NOMO-1 treated with dmso at 0.1 percent for 144 hours (cell line): ENCODE results near the gene CDC27.
A peak's percentile ranks its signal among the peaks of the same experiment; 100 is the strongest.
"Not testable (repeated sequence)": the region's sequence is repeated elsewhere in the genome, so short reads cannot be mapped to it uniquely, and the experiment has no call there.

Source experiments
- DNase-seq: peaks from one replicate; lab custom pipeline; 2025; ENCODE audit not compliant: unreplicated experiment; lab: John Stamatoyannopoulos, UW

The CDC27 gene

DNA sequence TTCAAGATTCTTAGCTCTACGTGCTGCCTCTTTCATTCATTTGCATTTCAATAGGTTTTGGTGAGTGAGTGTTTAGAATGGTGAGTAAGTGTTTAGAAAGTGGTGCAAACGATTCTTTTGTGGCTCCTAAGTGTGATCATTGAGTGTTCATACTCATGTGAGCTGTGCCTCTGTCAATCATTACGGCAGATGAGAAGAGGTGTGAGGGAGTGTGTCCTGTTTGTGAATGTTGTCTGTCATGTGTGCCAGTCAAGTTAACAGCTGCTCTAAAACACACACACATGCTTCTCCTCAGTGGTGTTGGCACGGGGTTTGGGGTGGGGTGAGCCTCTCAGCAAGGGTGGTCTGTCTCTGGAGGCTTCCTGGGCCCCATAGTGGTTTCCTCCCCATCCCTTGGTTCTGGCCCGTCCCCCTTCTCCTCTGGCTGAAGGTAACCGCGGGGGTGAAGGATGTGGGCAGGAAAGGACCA lies 31.5 kb upstream of the CDC27 start:
- DNase-seq: no peak

GRCh38 chr17:47219621-47220475 lies 30.8 kb upstream of the CDC27 start:
- no peak for DNase-seq

GRCh38 chr17:47218896-47219430 lies 29.9 kb upstream of the CDC27 start:
- no peak for DNase-seq

DNA sequence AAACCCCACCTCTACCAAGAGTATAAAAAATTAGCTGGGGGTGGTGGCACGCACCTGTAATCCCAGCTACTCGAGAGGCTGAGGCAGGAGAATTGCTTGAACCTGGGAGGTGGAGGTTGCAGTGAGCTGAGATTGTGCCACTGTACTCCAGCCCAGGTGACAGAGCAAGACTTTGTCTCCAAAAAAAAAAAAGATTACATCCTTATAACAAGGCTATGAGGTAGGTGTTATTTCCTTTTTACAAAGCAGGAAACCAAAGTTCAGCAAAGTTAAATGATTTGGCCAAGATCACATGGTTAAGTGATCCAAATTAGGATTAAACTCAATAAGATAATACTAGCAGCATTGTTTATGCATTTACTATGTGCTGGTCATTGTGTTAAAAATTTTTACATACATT lies 28.2 kb upstream of the CDC27 start:
- not testable (repeated sequence) for DNase-seq

DNA sequence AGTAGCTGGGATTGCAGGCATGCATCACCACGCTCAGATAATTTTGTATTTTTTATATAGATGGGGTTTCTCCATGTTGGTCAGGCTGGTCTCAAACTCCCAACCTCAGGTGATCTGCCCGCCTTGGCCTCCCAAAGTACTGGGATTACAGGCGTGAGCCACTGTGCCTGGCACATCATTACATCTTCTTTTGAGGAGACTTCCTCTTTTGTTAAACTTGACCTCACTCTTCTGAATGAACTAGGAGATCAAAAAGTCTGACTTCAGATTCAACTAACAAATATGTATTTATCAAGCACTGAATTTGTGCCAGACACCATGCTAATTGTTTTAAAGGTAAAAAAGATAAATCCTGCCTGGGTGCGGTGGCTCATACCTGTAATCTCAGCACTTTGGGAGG lies 27.7 kb upstream of the CDC27 start:
- DNase-seq: not testable (repeated sequence)

- DNase-seq: no peak
Measured at GRCh38 chr17:47214931-47215330, 25.8 kb upstream of the CDC27 start.

DNA sequence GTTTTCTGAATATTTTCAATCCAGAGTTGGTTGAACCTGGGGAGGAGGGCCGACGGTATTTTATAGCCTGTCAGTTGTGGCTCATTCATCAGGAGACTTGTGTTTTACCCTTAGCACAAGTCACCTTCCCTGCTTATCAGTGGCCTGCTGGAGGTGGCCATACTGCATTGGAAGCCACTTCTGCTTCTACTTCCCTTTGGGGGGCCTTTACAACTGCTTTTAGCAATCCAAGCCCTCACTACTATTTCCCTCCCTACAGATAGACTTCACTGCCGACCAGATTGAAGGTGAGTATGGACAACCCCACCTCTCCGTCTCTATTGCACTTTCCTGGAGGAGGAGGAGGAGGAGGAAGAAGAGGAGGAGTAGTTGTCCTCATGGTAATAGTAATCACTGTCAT lies 24.4 kb upstream of the CDC27 start:
- DNase-seq: no peak

DNA sequence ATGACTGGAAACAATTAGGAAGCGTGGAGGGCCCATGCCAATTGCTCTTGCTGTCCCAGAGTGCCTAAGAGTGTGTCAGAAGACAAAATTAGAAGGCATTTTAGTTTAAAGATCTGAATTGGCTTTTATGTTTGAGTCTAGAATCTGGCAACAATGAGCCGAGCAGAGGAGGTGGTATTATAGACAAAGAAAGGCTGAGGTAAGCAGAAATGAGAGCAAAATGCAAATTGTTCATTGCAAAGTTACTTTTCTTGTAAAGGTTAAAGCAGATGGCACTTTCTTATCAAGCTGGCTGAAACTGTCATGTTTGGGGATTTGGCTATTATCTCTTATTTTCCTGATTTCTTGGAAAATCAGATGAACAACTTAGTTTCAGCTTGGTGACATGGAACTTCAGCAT lies 23.4 kb upstream of the CDC27 start:
- DNase-seq: no peak

GRCh38 chr17:47210779-47211178 lies 21.7 kb upstream of the CDC27 start:
- DNase-seq: no peak

GRCh38 chr17:47210105-47210504 lies 21.0 kb upstream of the CDC27 start:
- DNase-seq: no peak

DNA sequence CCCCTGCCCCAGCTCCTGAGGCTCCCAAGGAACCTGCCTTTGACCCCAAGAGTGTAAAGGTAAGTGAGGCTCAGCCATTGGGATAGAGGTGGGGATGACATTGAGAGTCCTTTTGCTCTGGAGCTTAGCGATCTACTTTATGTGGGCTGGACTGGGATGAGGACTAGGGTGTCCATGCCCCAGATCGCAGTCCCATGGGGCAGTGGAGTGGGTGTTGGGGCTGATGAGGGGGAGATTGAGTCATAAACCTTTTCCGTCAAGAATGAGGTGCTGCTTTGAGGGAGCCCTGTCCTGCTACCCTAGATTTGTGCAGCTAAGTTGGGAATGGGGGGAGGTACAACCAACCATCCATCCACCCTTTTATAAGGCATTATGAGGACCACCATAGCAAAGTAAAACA lies 20.4 kb upstream of the CDC27 start:
- DNase-seq: no peak

DNA sequence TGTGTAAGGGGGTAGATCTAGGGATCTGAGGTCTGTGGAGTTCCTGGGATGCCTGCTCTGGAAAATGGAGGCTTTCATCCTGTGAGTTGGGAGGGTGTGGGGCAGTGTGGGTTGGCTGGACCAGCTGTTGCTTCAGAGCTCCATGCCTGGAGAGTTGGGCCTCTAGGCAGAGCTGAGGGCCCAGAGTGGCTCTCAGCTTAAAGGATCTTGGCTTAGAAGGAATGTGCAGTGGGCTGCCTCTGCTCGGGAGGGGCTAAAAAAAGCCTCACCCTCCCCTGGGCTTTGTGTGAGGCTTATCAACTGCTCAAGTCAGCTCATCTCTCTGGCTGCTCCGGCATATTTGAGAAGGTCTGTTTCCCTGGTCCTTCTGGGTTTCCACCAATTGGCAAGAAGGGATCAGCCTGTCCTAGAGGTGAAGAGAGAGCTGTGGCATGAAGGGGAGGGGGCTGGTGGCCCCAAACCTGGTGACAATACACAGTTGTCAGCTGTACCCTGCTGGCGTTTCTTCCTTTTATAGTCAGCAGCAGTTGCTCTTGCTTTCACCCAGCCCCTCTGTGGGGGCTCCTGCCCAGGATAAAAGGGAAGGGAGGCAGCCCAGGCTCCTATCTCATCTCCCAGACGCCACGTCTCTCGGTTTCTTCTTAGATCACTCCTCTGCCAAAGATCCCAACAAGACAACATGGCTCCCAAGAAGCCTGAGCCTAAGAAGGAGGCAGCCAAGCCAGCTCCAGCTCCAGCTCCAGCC lies 19.8 kb upstream of the CDC27 start, which contains the start of gene MYL4:
Gene MYL4, plus strand, starts transcription at position 605 of the 745 bp plus-strand sequence. Its CDS starts 75 bp downstream, at position 680.
- DNase-seq: no peak

DNA sequence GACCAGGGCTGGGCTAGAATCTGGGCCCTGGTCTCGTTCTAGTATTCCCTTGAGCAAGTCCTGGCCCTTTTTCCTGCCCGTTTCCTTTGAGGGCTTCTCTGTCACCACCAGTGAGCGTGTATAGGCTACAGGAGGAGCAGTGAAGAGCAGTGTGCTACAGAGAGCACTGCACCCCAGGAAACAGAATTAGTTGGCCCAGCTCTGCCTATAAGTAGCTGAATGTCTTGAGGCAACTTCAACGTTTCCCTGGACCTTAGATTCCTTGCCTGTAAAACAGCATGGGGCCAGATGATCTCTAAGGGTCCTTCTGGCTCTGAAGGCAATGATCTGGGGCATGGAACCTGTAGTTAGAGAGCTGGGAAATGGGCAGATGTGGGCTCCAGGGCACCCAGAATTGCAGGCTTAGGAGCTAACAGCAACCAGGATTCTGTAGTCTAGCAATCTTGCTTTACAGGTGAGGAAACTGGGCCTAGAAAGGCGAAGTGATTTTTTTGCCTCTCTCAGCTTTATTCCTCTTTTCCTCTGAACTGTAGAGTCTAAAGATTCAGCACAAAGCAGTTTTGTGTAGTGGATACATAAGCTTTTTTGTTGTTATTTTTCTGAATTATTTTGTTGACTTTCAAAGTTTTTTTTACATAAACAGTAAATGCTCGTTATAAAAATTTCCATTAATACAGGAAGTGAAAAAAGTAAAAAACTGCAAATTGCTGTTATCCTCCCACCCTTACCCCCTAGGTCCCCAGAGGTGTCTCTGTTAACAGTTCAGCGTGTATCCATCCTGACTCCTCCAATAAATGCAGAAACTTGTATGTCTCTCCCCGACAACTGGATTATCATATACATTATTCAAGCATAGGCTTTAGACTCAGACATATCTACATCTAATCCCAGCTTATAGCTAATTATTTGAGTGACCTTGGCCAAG lies 18.3 kb upstream of the CDC27 start:
- no peak for DNase-seq

GRCh38 chr17:47205419-47205963 lies 16.4 kb upstream of the CDC27 start:
- DNase-seq: no peak

DNA sequence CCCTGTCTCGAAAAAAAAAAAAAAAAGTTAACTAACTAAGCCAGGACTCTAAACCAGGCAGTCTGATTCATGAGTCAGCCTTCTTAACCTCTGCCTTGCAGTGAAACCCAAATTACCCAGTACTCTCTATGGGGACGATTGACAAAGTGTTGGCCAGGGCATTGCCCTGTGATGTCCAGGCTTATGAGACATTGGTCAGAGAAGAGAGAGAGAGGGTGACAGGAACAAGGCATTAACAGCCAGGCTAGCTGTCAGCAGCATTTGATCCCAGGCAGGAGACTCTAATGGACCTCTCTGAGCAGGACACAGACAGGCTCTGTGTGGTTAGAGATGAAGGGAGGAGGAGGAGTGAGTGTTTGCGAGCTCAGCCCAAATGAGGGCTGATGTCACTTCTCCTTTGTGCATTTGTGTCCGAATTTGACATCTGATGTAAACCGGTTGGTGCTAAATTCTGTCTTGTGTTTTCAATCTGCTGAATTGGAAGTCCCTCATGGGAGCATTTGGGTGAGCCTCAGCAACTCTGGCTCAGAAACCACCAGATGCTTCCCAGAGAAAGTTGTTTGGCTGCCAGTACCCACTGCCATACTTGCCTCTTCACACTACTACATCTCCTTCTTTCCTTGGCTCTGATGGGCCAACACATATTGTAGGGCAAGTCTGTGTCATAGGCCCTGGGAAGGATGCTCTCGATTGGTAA lies 15.8 kb upstream of the CDC27 start:
- DNase-seq: peak; percentile 5

DNA sequence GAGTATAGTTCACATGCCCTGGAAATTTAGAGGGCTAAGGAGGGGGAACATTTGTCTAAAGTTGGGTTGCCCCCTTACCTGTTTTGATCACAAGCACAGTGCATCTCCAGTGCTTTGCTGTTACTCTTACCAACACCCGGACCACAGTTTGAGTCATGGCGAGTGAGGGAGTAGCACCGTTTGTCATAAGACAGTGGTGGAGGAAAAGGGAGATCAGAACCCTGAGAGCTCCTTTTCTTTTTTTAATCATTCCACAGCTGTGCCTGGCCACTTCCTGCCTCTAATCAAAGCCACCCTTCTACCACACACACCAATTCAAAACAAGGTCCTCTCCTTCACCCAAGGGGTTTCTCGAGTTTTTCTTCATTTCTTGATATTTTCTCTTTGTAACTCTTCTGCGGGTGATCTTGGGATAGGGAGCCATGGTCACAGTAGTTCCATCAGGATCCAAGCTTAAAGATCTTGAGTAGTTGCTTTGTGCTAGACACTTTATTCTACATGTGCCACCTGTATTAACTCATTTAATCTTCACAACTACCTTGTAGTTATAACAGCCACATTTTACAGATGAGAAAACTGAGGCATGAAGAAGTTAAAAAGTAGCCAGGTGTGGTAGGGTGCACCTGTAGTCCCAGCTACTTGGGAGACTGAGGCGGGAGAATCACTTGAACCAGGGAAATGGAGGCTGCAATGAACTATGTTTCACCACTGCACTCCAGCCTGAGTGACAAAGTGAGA lies 15.1 kb upstream of the CDC27 start:
- DNase-seq: no peak

- DNase-seq: no peak
Measured at GRCh38 chr17:47201166-47201565, 12.1 kb upstream of the CDC27 start.

DNA sequence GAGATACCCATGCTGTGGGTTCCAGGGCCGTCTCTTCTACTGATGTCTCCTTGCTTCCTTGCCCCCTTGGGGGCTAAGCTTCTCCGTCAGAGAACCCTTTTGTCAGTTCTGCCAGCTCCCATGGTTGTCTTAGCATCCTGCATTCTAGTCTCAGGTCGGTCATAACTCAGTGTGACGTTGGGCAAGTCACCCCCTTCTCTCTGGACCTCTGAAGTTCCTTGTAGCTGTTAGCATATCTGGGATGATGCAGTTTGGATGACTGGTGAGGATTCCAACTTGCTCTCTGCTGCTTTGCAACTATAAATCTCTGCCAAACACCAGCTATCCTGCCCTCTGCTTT lies 11.2 kb upstream of the CDC27 start:
- DNase-seq: peak; percentile 53

DNA sequence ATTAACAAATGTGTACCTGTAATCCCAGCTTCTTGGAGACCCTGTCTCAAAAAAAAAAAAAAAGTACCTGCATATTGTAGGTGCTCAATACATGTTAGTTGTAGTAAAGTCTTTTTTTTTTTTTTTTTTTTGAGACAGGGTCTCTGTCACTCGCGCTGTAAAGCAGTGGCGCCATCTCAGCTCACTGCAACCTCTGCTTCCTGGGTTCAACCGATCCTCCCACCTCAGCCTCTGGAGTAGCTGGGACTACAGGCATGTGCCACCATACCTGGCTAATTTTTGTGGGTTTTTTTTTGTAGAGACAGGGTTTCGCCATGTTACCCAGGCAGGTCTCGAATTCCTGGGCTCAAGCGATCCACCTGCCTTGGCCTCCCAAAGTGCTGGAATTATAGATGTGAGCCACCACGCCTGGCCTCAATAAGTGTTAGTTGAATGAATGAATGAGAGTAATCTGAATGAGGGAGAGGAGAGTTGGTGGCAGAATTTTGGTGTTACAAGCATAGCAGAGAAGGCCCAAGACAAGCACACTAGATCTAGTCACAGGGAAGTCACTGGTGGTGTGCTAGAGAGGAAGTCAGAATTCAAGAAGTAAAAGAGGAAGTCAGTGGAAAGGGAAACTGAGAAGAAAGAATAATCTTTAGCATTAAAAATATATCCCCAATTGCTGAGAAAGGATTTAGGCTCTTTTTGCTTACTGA lies 10.7 kb upstream of the CDC27 start:
- peak; percentile 88 for DNase-seq
